Keratinocyte (primary cell): ENCODE measurements around the gene TMEM169. TPM values are rescaled to one million over a fixed set of nuclear protein-coding genes. Genes with fewer than 3 reads are reported as not detected.

Source experiments
- DNase-seq: peaks from one replicate; pipeline ENCODE4 v3.0.0-alpha.2; 2011; ENCODE audit warnings: low read depth, missing footprints, low spot score
- FAIRE-seq: peaks from 2 replicates; lab custom pipeline; 2011; peaks lifted over from hg19 to GRCh38; lab: Jason Lieb, UNC
- H2AFZ ChIP-seq: 2 replicates; pipeline ENCODE4 v1.6.0; 2012; ENCODE audit warnings: low read length, control low read depth, inconsistent platforms; ENCODE audit not compliant: control insufficient read depth
- H3K27ac ChIP-seq: 2 replicates; pipeline ENCODE4 v1.5.1; 2011; ENCODE audit warnings: low read length; ENCODE audit not compliant: control insufficient read depth, insufficient read depth
- H3K27me3 ChIP-seq: 3 replicates; pipeline ENCODE4 v1.6.0; 2011; ENCODE audit warnings: low read length; ENCODE audit not compliant: control insufficient read depth, insufficient read depth; ENCODE audit errors: extremely low read depth
- H3K36me3 ChIP-seq, 2 experiments: 2 replicates in 1 of 2; 3 replicates in 1 of 2; pipeline ENCODE4 v1.5.1; 2011; ENCODE audit warnings: low read length in 2 of 2, mild to moderate bottlenecking in 1 of 2; ENCODE audit not compliant: control insufficient read depth in 2 of 2, insufficient read depth in 2 of 2; ENCODE audit errors: extremely low read depth in 1 of 2
- H3K4me1 ChIP-seq: 3 replicates; pipeline ENCODE4 v1.5.1; 2011; ENCODE audit warnings: low read length; ENCODE audit not compliant: control insufficient read depth, insufficient read depth; ENCODE audit errors: extremely low read depth
- H3K4me2 ChIP-seq: 3 replicates; pipeline ENCODE4 v1.6.0; 2011; ENCODE audit warnings: low read depth, low read length; ENCODE audit not compliant: control insufficient read depth, insufficient read depth; ENCODE audit errors: extremely low read depth
- H3K4me3 ChIP-seq, 3 experiments: fragments of 200-600 bp in 1 of 3; sonication (generic) in 1 of 3; 2 replicates in 2 of 3; 3 replicates in 1 of 3; pipeline ENCODE4 v1.5.1; 2011 to 2016; ENCODE audit warnings: low read length in 3 of 3, mild to moderate bottlenecking in 3 of 3, control low read depth in 2 of 3, inconsistent platforms in 1 of 3, low read depth in 1 of 3, mixed read lengths in 1 of 3, mixed run types in 1 of 3, moderate library complexity in 1 of 3; ENCODE audit not compliant: control insufficient read depth in 2 of 3, insufficient read depth in 2 of 3; ENCODE audit errors: extremely low read depth in 1 of 3
- H3K79me2 ChIP-seq: 2 replicates; pipeline ENCODE4 v1.6.0; 2012; ENCODE audit warnings: low read length; ENCODE audit not compliant: control insufficient read depth, insufficient read depth
- H3K9ac ChIP-seq: 3 replicates; pipeline ENCODE4 v1.6.0; 2011; ENCODE audit warnings: low read length; ENCODE audit not compliant: control insufficient read depth, insufficient read depth; ENCODE audit errors: extremely low read depth
- H3K9me1 ChIP-seq: 3 replicates; pipeline ENCODE4 v1.6.0; 2011; ENCODE audit warnings: low read length; ENCODE audit not compliant: control insufficient read depth, insufficient read depth; ENCODE audit errors: extremely low read depth
- H3K9me3 ChIP-seq: 2 replicates; pipeline ENCODE4 v1.5.1; 2012; ENCODE audit warnings: low read depth, low read length; ENCODE audit not compliant: control insufficient read depth
- H4K20me1 ChIP-seq: 3 replicates; pipeline ENCODE4 v1.6.0; 2011; ENCODE audit warnings: low read length; ENCODE audit not compliant: control insufficient read depth, insufficient read depth; ENCODE audit errors: extremely low read depth
- CTCF ChIP-seq, 3 experiments: IDR thresholded peaks in 1 of 3; conservative IDR thresholded peaks in 1 of 3; optimal IDR thresholded peaks in 1 of 3; 2 replicates in 2 of 3; 3 replicates in 1 of 3; pipeline versions ENCODE3 to v1.5.1; 2011; ENCODE audit warnings: low read length in 3 of 3, mild to moderate bottlenecking in 3 of 3, moderate library complexity in 2 of 3, control low read depth in 1 of 3, inconsistent platforms in 1 of 3; ENCODE audit not compliant: insufficient read depth in 2 of 3; ENCODE audit errors: extremely low read depth in 1 of 3
- EZH2 ChIP-seq: IDR thresholded peaks from one replicate; pipeline ENCODE4 v1.6.1; 2012; ENCODE audit warnings: inconsistent platforms, mild to moderate bottlenecking, low read length, moderate library complexity
- dilution Hi-C: fragments of 300-500 bp; cut with MboI; formaldehyde crosslinking; loops from one replicate; pipeline ENCODE4 v1.7.0; 2020; ENCODE audit warnings: low sequenced_read_pairs; ENCODE audit not compliant: extremely low pct_ligation_motif_present
- polyA plus RNA-seq, 5 experiments: library from polyadenylated mRNA; depleted of rRNA in 3 of 5; stranded (reverse) in 3 of 5; stranded (forward) in 1 of 5; unstranded in 1 of 5; fragments of >200 nt; gene quantifications; 1 replicate in 1 of 5; 2 replicates in 3 of 5; 3 replicates in 1 of 5; pipeline versions ENCODE4 v1.2.1 to v1.2.3, GENCODE V29; 2011 to 2012; ENCODE audit warnings: missing spikeins in 2 of 5, low read depth in 1 of 5, low replicate concordance in 1 of 5

TMEM169 gene
- polyA plus RNA-seq, 1 donor (not counting 4 experiments of a cell fraction or from before 2014, with no cell fraction given) = not detected

GRCh38 chr2:216130346-216130971, 48.7 kb downstream of the TMEM169 start:
- H3K9me1 ChIP-seq = no peaks in the 10 kb centered on the region
- H2AFZ ChIP-seq = no peak overlapping the region
- H3K4me2 ChIP-seq = no peak overlapping the region
- no peaks in the 10 kb centered on the region for H3K9me3 ChIP-seq
- no peak for DNase-seq
- H3K27ac ChIP-seq = no peak overlapping the region
- no peak overlapping the region for H3K9ac ChIP-seq
- dilution Hi-C loops = no loop called here
- H3K36me3 ChIP-seq = peaks cover 32% of the 10 kb centered on the region in 2 experiments
- peaks cover 3% of the 10 kb centered on the region for H4K20me1 ChIP-seq
- no peak for FAIRE-seq
- no peaks in the 10 kb centered on the region for H3K27me3 ChIP-seq
- no peak overlapping the region for H3K4me3 ChIP-seq
- no peaks in the 10 kb centered on the region for H3K4me1 ChIP-seq
- TF ChIP-seq EZH2 (no peak), CTCF (optimal IDR thresholded peaks at IDR 0.05 in 1 of 3, IDR thresholded peaks at IDR 0.05 in 1 of 3, conservative IDR thresholded peaks at IDR 0.05 in 1 of 3; ENCODE audit: extremely low read depth in 1 of 3, insufficient read depth in 2 of 3, low read length in 3 of 3) (no peak)
- H3K79me2 ChIP-seq = peaks cover 25% of the 10 kb centered on the region

GRCh38 chr2:216131175-216131926, 49.6 kb downstream of the TMEM169 start:
- no peak for FAIRE-seq
- no peak for DNase-seq
- no peak for TF ChIP-seq CTCF (optimal IDR thresholded peaks at IDR 0.05 in 1 of 3, IDR thresholded peaks at IDR 0.05 in 1 of 3, conservative IDR thresholded peaks at IDR 0.05 in 1 of 3; ENCODE audit: extremely low read depth in 1 of 3, insufficient read depth in 2 of 3, low read length in 3 of 3)
- no peak for TF ChIP-seq EZH2
- Histone ChIP-seq H3K4me3 (no peak overlapping the region), H2AFZ (no peak overlapping the region), H3K9me1 (no peaks in the 10 kb centered on the region), H4K20me1 (peaks cover 3% of the 10 kb centered on the region), H3K4me1 (no peaks in the 10 kb centered on the region), H3K9ac (no peak overlapping the region), H3K27me3 (no peaks in the 10 kb centered on the region), H3K36me3 (peaks cover 26 to 34% of the 10 kb centered on the region in 2 experiments), H3K4me2 (no peak overlapping the region), H3K27ac (no peak overlapping the region), H3K9me3 (no peaks in the 10 kb centered on the region), H3K79me2 (peaks cover 25% of the 10 kb centered on the region)
- dilution Hi-C loops = no loop called here
